ENCODE data around the gene OR10V1. TPM values are rescaled to one million over a fixed set of nuclear protein-coding genes. Genes with fewer than 3 reads are reported as not detected.
"Not testable (repeated sequence)": the region's sequence is repeated elsewhere in the genome, so short reads cannot be mapped to it uniquely, and the experiment has no call there.

Gene OR10V1
- polyA plus RNA-seq, 2 of the 4 experiments (the other 2 are of a cell fraction) = not detected

DNA sequence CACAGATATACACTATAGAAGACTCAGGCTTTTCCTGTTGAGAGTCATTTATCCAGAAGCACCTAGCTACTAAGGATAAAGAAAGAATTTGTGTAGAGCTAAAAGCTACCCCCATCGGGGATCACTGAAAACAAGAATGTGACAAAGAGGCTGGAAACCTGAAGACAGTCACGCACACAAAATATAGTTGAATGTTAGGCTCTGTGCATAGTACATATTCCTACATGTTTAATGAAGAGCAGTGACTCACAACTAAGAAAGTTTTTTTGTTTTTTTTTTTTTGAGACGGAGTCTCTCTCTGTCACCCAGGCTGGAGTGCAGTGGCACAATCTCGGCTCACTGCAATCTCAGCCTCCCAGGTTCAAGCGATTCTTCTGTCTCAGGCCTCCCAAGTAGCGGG lies 8.4 kb downstream of the OR10V1 start:
- TF ChIP-seq SREBF2 (IDR thresholded peaks at IDR 0.05) (no peak), HOXB5 (CRISPR knock-in tag; IDR thresholded peaks at IDR 0.05) (no peak), EP300 (IDR thresholded peaks at IDR 0.05) (no peak), CHD2 (IDR thresholded peaks at IDR 0.05; ENCODE audit: low read length, partially characterized antibody) (no peak)
- no peak for ATAC-seq
- no peak overlapping the region for H3K4me2 ChIP-seq
- H3K27ac ChIP-seq = peak overlapping the region; percentile 71 to 80; a peak in 4 of 6 replicates
- peaks cover 38% of the 10 kb centered on the region for H3K4me1 ChIP-seq
- POLR2A ChIA-PET = interaction anchor here (1.0 kb wide), 1 partner anchor 36 kb away, joined by 3 read pairs; the partner anchor contains the start of gene PATL1
- H3K4me3 ChIP-seq = no peak overlapping the region
- CTCF ChIA-PET = interaction anchor here (0.6 to 1.1 kb wide), 2 partner anchors 49 to 505 kb away, joined by 3 read pairs; no protein-coding TSS in a partner anchor
- no peaks in the 10 kb centered on the region for H3K9me3 ChIP-seq
- 74% methylated on average over 6 of the region's 6 CpGs for WGBS (ENCODE audit: missing lambda C conversion rate)
- no peak for FAIRE-seq
- DNase-seq (ENCODE audit: low read depth in 1 of 2, low spot score in 1 of 2) = no peak

DNA sequence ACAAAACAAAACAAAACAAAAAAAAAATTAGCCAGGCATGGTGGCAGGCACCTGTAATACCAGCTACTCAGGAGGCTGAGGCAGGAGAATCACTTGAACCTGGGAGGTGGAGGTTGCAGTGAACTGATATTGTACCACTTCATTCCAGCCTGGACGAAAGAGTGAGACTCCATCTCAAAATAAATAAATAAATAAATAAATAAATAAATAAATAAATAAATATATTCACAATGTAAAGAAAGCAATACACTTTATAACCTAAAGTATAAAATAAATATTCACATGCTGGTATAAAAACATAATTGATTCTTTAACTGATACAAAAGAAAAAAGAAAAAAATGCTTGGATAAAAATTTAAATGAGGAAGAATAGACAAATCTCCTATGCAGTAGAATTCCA lies 10.1 kb downstream of the OR10V1 start:
- H3K27ac ChIP-seq = peak overlapping the region; percentile 59 to 76
- ATAC-seq; POLR2A ChIA-PET; DNase-seq (ENCODE audit: low read depth in 1 of 2, low spot score in 1 of 2); FAIRE-seq; H3K4me3 ChIP-seq; H3K9me3 ChIP-seq: not testable (repeated sequence)
- CTCF ChIA-PET = interaction anchor here (1.1 kb wide), 1 partner anchor 11 kb away, joined by 3 read pairs; no protein-coding TSS in a partner anchor
- H3K4me1 ChIP-seq = peaks cover 36% of the 10 kb centered on the region
- TF ChIP-seq ZC3H11A (IDR thresholded peaks at IDR 0.05) = peak; percentile 93
- peak overlapping the region; percentile 49 for H3K4me2 ChIP-seq
- WGBS (ENCODE audit: missing lambda C conversion rate) = 78% methylated on average over 1 of the region's 1 CpG

DNA sequence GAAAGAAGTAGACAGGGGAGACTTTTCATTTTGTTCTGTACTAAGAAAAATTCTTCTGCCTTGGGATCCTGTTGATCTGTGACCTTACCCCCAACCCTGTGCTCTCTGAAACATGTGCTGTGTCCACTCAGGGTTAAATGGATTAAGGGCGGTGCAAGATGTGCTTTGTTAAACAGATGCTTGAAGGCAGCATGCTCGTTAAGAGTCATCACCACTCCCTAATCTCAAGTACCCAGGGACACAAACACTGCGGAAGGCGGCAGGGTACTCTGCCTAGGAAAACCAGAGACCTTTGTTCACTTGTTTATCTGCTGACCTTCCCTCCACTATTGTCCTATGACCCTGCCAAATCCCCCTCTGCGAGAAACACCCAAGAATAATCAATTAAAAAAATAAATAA lies 13.5 kb downstream of the OR10V1 start:
- POLR2A ChIA-PET; H3K4me3 ChIP-seq; H3K4me2 ChIP-seq; H3K27ac ChIP-seq; H3K9me3 ChIP-seq; DNase-seq (ENCODE audit: low read depth in 1 of 2, low spot score in 1 of 2); ATAC-seq; FAIRE-seq; CTCF ChIA-PET: not testable (repeated sequence)
- 57% methylated on average over 5 of the region's 5 CpGs for whole genome bisulfite sequencing (ENCODE audit: missing lambda C conversion rate)
- H3K4me1 ChIP-seq = peaks cover 11% of the 10 kb centered on the region

DNA sequence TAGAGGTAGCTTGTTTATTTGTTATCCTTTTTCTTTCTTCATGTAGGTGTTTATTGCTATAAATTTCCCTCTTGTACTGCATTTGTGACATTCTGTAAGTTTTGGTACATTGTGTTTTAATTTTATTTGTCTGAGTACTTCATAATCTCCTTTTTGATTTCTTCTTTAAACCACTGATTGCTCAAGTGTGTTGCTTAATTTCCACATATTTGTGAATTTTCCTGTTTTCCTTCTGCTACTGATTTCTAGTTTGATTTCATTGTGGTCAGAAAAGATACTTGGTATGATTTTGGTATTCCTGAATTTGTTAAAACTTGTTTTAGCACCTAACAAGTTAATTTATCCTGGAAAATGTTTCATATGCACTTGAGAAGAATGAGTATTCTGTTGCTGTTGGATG lies 15.1 kb downstream of the OR10V1 start:
- CTCF ChIA-PET = no interaction called here
- no peak for FAIRE-seq
- POLR2A ChIA-PET = interaction anchor here (1.3 kb wide), 1 partner anchor 30 kb away, joined by 3 read pairs; the partner anchor contains the start of gene PATL1
- peaks cover 3% of the 10 kb centered on the region; the same call in 1 of the 3 replicates for H3K9me3 ChIP-seq
- ATAC-seq = no peak
- TF ChIP-seq, protein P1, sequence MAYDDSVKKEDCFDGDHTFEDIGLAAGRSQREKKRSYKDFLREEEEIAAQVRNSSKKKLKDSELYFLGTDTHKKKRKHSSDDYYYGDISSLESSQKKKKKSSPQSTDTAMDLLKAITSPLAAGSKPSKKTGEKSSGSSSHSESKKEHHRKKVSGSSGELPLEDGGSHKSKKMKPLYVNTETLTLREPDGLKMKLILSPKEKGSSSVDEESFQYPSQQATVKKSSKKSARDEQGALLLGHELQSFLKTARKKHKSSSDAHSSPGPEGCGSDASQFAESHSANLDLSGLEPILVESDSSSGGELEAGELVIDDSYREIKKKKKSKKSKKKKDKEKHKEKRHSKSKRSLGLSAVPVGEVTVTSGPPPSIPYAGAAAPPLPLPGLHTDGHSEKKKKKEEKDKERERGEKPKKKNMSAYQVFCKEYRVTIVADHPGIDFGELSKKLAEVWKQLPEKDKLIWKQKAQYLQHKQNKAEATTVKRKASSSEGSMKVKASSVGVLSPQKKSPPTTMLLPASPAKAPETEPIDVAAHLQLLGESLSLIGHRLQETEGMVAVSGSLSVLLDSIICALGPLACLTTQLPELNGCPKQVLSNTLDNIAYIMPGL (CRISPR knock-in tag; IDR thresholded peaks at IDR 0.05; ENCODE audit: borderline replicate concordance) = no peak
- no peak for TF ChIP-seq HOXA7 (CRISPR knock-in tag; IDR thresholded peaks at IDR 0.05)
- TF ChIP-seq NR3C1 (IDR thresholded peaks at IDR 0.05) = no peak
- TF ChIP-seq ZSCAN20 (CRISPR knock-in tag; IDR thresholded peaks at IDR 0.05) = no peak
- TF ChIP-seq EHMT2 (IDR thresholded peaks at IDR 0.05; ENCODE audit: low read depth) = no peak
- TF ChIP-seq, protein P2, sequence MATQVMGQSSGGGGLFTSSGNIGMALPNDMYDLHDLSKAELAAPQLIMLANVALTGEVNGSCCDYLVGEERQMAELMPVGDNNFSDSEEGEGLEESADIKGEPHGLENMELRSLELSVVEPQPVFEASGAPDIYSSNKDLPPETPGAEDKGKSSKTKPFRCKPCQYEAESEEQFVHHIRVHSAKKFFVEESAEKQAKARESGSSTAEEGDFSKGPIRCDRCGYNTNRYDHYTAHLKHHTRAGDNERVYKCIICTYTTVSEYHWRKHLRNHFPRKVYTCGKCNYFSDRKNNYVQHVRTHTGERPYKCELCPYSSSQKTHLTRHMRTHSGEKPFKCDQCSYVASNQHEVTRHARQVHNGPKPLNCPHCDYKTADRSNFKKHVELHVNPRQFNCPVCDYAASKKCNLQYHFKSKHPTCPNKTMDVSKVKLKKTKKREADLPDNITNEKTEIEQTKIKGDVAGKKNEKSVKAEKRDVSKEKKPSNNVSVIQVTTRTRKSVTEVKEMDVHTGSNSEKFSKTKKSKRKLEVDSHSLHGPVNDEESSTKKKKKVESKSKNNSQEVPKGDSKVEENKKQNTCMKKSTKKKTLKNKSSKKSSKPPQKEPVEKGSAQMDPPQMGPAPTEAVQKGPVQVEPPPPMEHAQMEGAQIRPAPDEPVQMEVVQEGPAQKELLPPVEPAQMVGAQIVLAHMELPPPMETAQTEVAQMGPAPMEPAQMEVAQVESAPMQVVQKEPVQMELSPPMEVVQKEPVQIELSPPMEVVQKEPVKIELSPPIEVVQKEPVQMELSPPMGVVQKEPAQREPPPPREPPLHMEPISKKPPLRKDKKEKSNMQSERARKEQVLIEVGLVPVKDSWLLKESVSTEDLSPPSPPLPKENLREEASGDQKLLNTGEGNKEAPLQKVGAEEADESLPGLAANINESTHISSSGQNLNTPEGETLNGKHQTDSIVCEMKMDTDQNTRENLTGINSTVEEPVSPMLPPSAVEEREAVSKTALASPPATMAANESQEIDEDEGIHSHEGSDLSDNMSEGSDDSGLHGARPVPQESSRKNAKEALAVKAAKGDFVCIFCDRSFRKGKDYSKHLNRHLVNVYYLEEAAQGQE (IDR thresholded peaks at IDR 0.05) = no peak
- TF ChIP-seq, protein P3, sequence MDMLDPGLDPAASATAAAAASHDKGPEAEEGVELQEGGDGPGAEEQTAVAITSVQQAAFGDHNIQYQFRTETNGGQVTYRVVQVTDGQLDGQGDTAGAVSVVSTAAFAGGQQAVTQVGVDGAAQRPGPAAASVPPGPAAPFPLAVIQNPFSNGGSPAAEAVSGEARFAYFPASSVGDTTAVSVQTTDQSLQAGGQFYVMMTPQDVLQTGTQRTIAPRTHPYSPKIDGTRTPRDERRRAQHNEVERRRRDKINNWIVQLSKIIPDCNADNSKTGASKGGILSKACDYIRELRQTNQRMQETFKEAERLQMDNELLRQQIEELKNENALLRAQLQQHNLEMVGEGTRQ (IDR thresholded peaks at IDR 0.05) = no peak
- TF ChIP-seq, protein P4, sequence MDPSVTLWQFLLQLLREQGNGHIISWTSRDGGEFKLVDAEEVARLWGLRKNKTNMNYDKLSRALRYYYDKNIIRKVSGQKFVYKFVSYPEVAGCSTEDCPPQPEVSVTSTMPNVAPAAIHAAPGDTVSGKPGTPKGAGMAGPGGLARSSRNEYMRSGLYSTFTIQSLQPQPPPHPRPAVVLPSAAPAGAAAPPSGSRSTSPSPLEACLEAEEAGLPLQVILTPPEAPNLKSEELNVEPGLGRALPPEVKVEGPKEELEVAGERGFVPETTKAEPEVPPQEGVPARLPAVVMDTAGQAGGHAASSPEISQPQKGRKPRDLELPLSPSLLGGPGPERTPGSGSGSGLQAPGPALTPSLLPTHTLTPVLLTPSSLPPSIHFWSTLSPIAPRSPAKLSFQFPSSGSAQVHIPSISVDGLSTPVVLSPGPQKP (IDR thresholded peaks at IDR 0.05; ENCODE audit: low read depth, low read length) = no peak
- TF ChIP-seq POLR2A (IDR thresholded peaks at IDR 0.05; ENCODE audit: low read length) = no peak
- no peak for TF ChIP-seq ZNF302 (CRISPR knock-in tag; IDR thresholded peaks at IDR 0.05)
- no peak for TF ChIP-seq NFE2L2 (conservative IDR thresholded peaks at IDR 0.05; ENCODE audit: low read length)
- no peak for TF ChIP-seq HOXB5 (CRISPR knock-in tag; IDR thresholded peaks at IDR 0.05)
- TF ChIP-seq, protein P5, sequence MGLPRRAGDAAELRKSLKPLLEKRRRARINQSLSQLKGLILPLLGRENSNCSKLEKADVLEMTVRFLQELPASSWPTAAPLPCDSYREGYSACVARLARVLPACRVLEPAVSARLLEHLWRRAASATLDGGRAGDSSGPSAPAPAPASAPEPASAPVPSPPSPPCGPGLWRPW (IDR thresholded peaks at IDR 0.05) = no peak
- TF ChIP-seq EP300 (IDR thresholded peaks at IDR 0.05) = no peak
- no peak for TF ChIP-seq FOSB (CRISPR knock-in tag; IDR thresholded peaks at IDR 0.05)
- TF ChIP-seq ZC3H11A (IDR thresholded peaks at IDR 0.05) = no peak
- TF ChIP-seq CBX8 (IDR thresholded peaks at IDR 0.05) = no peak
- no peak for TF ChIP-seq FOSL2 (IDR thresholded peaks at IDR 0.05)
- no peak for TF ChIP-seq FOSL2 (CRISPR knock-in tag; IDR thresholded peaks at IDR 0.05)
- TF ChIP-seq, protein P6, sequence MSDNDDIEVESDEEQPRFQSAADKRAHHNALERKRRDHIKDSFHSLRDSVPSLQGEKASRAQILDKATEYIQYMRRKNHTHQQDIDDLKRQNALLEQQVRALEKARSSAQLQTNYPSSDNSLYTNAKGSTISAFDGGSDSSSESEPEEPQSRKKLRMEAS (IDR thresholded peaks at IDR 0.05) = no peak
- TF ChIP-seq RFX5 (IDR thresholded peaks at IDR 0.05) = no peak
- H3K4me1 ChIP-seq = peaks cover 11% of the 10 kb centered on the region
- no peak overlapping the region for H3K4me3 ChIP-seq
- H3K27ac ChIP-seq = no peak overlapping the region
- no peak for DNase-seq (ENCODE audit: low read depth in 1 of 2, low spot score in 1 of 2)
- H3K4me2 ChIP-seq = no peak overlapping the region
